Thoracic aorta endothelial cell (primary cell): ENCODE results near the gene STXBP6. TPM values are rescaled to one million over a fixed set of nuclear protein-coding genes. Genes with fewer than 3 reads are reported as not detected.

ENCODE experiments used
- total RNA-seq: library from RNA; depleted of rRNA; stranded (reverse); fragments of >200 nt; gene quantifications from 2 replicates; pipeline ENCODE4 v1.2.3, GENCODE V29; 2012

The STXBP6 gene
- 0.14 TPM in 1 of 2 replicates, not detected in the other for total RNA-seq

GRCh38 chr14:25049568-25050268 is at the start of gene STXBP6:
Gene STXBP6, minus strand, starts transcription at chr14:25050147. Its CDS starts 75,329 bp downstream, at chr14:24974818.

